ENCODE measurements around the gene AUNIP.

The AUNIP gene

GRCh38 chr1:25836695-25837094 lies 22.6 kb downstream of the AUNIP start:
- no peak for TF ChIP-seq Cebpa-rat (IDR thresholded peaks at IDR 0.05)
- no peak overlapping the region for H3K4me3 ChIP-seq
- H3K36me3 ChIP-seq: peaks cover 64% of the 10 kb centered on the region
- H3K4me2 ChIP-seq: no peak overlapping the region
- peaks cover 9% of the 10 kb centered on the region for H3K4me1 ChIP-seq
- peaks cover 10% of the 10 kb centered on the region; the same call in 1 of the 2 replicates for H4K20me1 ChIP-seq
- H3K27ac ChIP-seq: no peak overlapping the region
- H3K9ac ChIP-seq: no peak overlapping the region
- H3K9me3 ChIP-seq: peaks cover 14% of the 10 kb centered on the region
- no peaks in the 10 kb centered on the region for H3K27me3 ChIP-seq

GRCh38 chr1:25834894-25835293 lies 24.4 kb downstream of the AUNIP start:
- Histone ChIP-seq H3K4me1 (peaks cover 16% of the 10 kb centered on the region), H3K9me3 (peaks cover 8% of the 10 kb centered on the region), H3K27me3 (no peaks in the 10 kb centered on the region), H3K27ac (no peak overlapping the region), H3K4me3 (no peak overlapping the region), H3K9ac (no peak overlapping the region), H4K20me1 (peaks cover 10% of the 10 kb centered on the region; the same call in 1 of the 2 replicates), H3K36me3 (peaks cover 81% of the 10 kb centered on the region), H3K4me2 (no peak overlapping the region)
- no peak for TF ChIP-seq Cebpa-rat (IDR thresholded peaks at IDR 0.05)

GRCh38 chr1:25833158-25833557 lies 26.1 kb downstream of the AUNIP start:
- no peak overlapping the region for H3K4me3 ChIP-seq
- no peak overlapping the region for H3K9ac ChIP-seq
- no peak overlapping the region for H3K4me2 ChIP-seq
- peaks cover 10% of the 10 kb centered on the region; the same call in 1 of the 2 replicates for H4K20me1 ChIP-seq
- peaks cover 16% of the 10 kb centered on the region for H3K4me1 ChIP-seq
- no peaks in the 10 kb centered on the region for H3K9me3 ChIP-seq
- H3K36me3 ChIP-seq: peaks cover 90% of the 10 kb centered on the region
- no peaks in the 10 kb centered on the region for H3K27me3 ChIP-seq
- no peak for TF ChIP-seq Cebpa-rat (IDR thresholded peaks at IDR 0.05)
- no peak overlapping the region for H3K27ac ChIP-seq

GRCh38 chr1:25832336-25833037 lies 26.8 kb downstream of the AUNIP start:
- peaks cover 10% of the 10 kb centered on the region; the same call in 1 of the 2 replicates for H4K20me1 ChIP-seq
- no peaks in the 10 kb centered on the region for H3K27me3 ChIP-seq
- no peak overlapping the region for H3K27ac ChIP-seq
- H3K4me3 ChIP-seq: no peak overlapping the region
- H3K4me2 ChIP-seq: peak overlapping the region; percentile 31
- no peaks in the 10 kb centered on the region for H3K9me3 ChIP-seq
- no peak overlapping the region; the same call in 1 of the 2 replicates for H3K9ac ChIP-seq
- peaks cover 16% of the 10 kb centered on the region for H3K4me1 ChIP-seq
- no peak for TF ChIP-seq Cebpa-rat (IDR thresholded peaks at IDR 0.05)
- peaks cover 96% of the 10 kb centered on the region for H3K36me3 ChIP-seq

GRCh38 chr1:25831569-25832196 lies 27.6 kb downstream of the AUNIP start:
- Histone ChIP-seq H3K9me3 (no peaks in the 10 kb centered on the region), H3K4me1 (peaks cover 16% of the 10 kb centered on the region), H3K4me2 (peak overlapping the region; percentile 31), H4K20me1 (peaks cover 10% of the 10 kb centered on the region), H3K27ac (no peak overlapping the region), H3K4me3 (no peak overlapping the region), H3K36me3 (peaks cover 97% of the 10 kb centered on the region), H3K9ac (no peak overlapping the region; the same call in 1 of the 2 replicates), H3K27me3 (no peaks in the 10 kb centered on the region)
- TF ChIP-seq Cebpa-rat (IDR thresholded peaks at IDR 0.05): no peak

- Histone ChIP-seq H3K27ac (no peak overlapping the region), H3K36me3 (peaks cover 95% of the 10 kb centered on the region), H4K20me1 (peaks cover 25% of the 10 kb centered on the region), H3K4me1 (peaks cover 16% of the 10 kb centered on the region), H3K9ac (no peak overlapping the region), H3K27me3 (no peaks in the 10 kb centered on the region), H3K4me2 (no peak overlapping the region), H3K4me3 (no peak overlapping the region), H3K9me3 (no peaks in the 10 kb centered on the region)
- TF ChIP-seq Cebpa-rat (IDR thresholded peaks at IDR 0.05): no peak
Observed at GRCh38 chr1:25829046-25829445, 30.2 kb downstream of the AUNIP start.

GRCh38 chr1:25828491-25828890 lies 30.8 kb downstream of the AUNIP start:
- no peaks in the 10 kb centered on the region for H3K9me3 ChIP-seq
- H3K9ac ChIP-seq: no peak overlapping the region
- peaks cover 16% of the 10 kb centered on the region for H3K4me1 ChIP-seq
- no peak overlapping the region for H3K4me3 ChIP-seq
- no peak overlapping the region for H3K27ac ChIP-seq
- H3K4me2 ChIP-seq: no peak overlapping the region
- peaks cover 95% of the 10 kb centered on the region for H3K36me3 ChIP-seq
- H3K27me3 ChIP-seq: no peaks in the 10 kb centered on the region
- TF ChIP-seq Cebpa-rat (IDR thresholded peaks at IDR 0.05): no peak
- H4K20me1 ChIP-seq: peaks cover 31% of the 10 kb centered on the region

GRCh38 chr1:25826571-25826970 lies 32.7 kb downstream of the AUNIP start:
- H3K36me3 ChIP-seq: peaks cover 83% of the 10 kb centered on the region
- no peak overlapping the region for H3K4me3 ChIP-seq
- no peak for TF ChIP-seq Cebpa-rat (IDR thresholded peaks at IDR 0.05)
- H3K27ac ChIP-seq: no peak overlapping the region
- H3K9me3 ChIP-seq: no peaks in the 10 kb centered on the region
- H4K20me1 ChIP-seq: peaks cover 39% of the 10 kb centered on the region
- H3K9ac ChIP-seq: no peak overlapping the region
- peaks cover 13% of the 10 kb centered on the region for H3K4me1 ChIP-seq
- H3K4me2 ChIP-seq: no peak overlapping the region
- H3K27me3 ChIP-seq: no peaks in the 10 kb centered on the region

GRCh38 chr1:25825605-25826004 lies 33.7 kb downstream of the AUNIP start:
- H3K4me3 ChIP-seq: no peak overlapping the region
- peaks cover 15% of the 10 kb centered on the region for H3K4me1 ChIP-seq
- no peaks in the 10 kb centered on the region for H3K27me3 ChIP-seq
- TF ChIP-seq Cebpa-rat (IDR thresholded peaks at IDR 0.05): no peak
- no peak overlapping the region for H3K27ac ChIP-seq
- H4K20me1 ChIP-seq: peaks cover 44% of the 10 kb centered on the region
- peaks cover 74% of the 10 kb centered on the region for H3K36me3 ChIP-seq
- H3K9ac ChIP-seq: no peak overlapping the region
- H3K9me3 ChIP-seq: no peaks in the 10 kb centered on the region
- H3K4me2 ChIP-seq: no peak overlapping the region

GRCh38 chr1:25821630-25822091 lies 37.6 kb downstream of the AUNIP start:
- Histone ChIP-seq H3K27me3 (no peaks in the 10 kb centered on the region), H3K4me2 (peak overlapping the region; percentile 95), H3K9ac (peak overlapping the region; percentile 92), H3K27ac (no peak overlapping the region), H4K20me1 (peaks cover 44% of the 10 kb centered on the region), H3K4me3 (peak overlapping the region; percentile 95), H3K4me1 (peaks cover 36% of the 10 kb centered on the region), H3K36me3 (peaks cover 38% of the 10 kb centered on the region), H3K9me3 (no peaks in the 10 kb centered on the region)
- no peak for TF ChIP-seq Cebpa-rat (IDR thresholded peaks at IDR 0.05)
